Body of pancreas (tissue), 4 donors: Measurements from ENCODE around the gene TET2. TPM values are rescaled to one million over a fixed set of nuclear protein-coding genes. Genes with fewer than 3 reads are reported as not detected.

Source experiments
- ATAC-seq: fragments of 150-250 bp; one replicate; pipeline ENCODE4 v1.9.1; 2016
- DNase-seq, 4 donors: peaks; one replicate each; pipeline ENCODE4 v3.0.0-alpha.2; 2019
- H3K27ac ChIP-seq, 4 donors: fragments of 200-600 bp; sonication (generic); 1 replicate in 3 of 4; 2 replicates in 1 of 4; pipeline versions ENCODE4 v1.5.1 to v1.6.1; 2016 to 2019; ENCODE audit warnings: mild to moderate bottlenecking in 1 of 4, mixed read lengths in 1 of 4, moderate library complexity in 1 of 4
- H3K27me3 ChIP-seq, 2 donors: fragments of 200-600 bp; sonication (generic); one replicate each; pipeline ENCODE4 v1.6.0; 2016; ENCODE audit warnings: mild to moderate bottlenecking in 1 of 2
- H3K36me3 ChIP-seq, 2 donors: fragments of 200-600 bp; sonication (generic); replicated peaks in 1 of 2; 2 replicates each; pipeline ENCODE4 v1.5.1; 2016; ENCODE audit warnings: low read depth in 2 of 2; ENCODE audit not compliant: insufficient read depth in 1 of 2
- H3K4me1 ChIP-seq: fragments of 200-600 bp; sonication (generic); one replicate; pipeline ENCODE4 v1.6.0; 2016
- H3K4me3 ChIP-seq, 2 donors: fragments of 200-600 bp; sonication (generic); 1 replicate in 1 of 2; 2 replicates in 1 of 2; pipeline ENCODE4 v1.5.1; 2016 to 2019
- H3K9me3 ChIP-seq, 3 donors: fragments of 200-600 bp; sonication (generic); 1 replicate in 2 of 3; 2 replicates in 1 of 3; pipeline ENCODE4 v1.5.1; 2016
- POLR2A ChIP-seq, 3 donors: fragments of 450-650 bp; IDR thresholded peaks; one replicate each; pipeline ENCODE4 v1.6.1; 2016; ENCODE audit warnings: antibody characterized with exemption in 3 of 3, mild to moderate bottlenecking in 2 of 3
- WGBS, 2 donors: methylation state at CpG; one replicate each; pipeline ENCODE4 v1.1.5; 2017; 5-methylcytosine and 5-hydroxymethylcytosine counted together
- intact Hi-C: fragments of 100-400 bp; cut with DNase I; formaldehyde crosslinking; loops from one replicate; pipeline ENCODE4 v1.15.1; 2023
- total RNA-seq, 2 donors: library from RNA; depleted of rRNA; stranded (reverse); fragments of >200 nt; gene quantifications; one replicate each; pipeline ENCODE4 v1.1.0, GENCODE V29; 2016
- TF ChIP-seq, protein P1 (sequence below), 7 experiments: fragments of 450-650 bp in 4 of 7; fragments of 200-600 bp in 3 of 7; sonication (generic) in 3 of 7; IDR thresholded peaks; one replicate each; pipeline ENCODE4 v1.5.1; 2016 to 2019; ENCODE audit warnings: antibody characterized with exemption in 7 of 7

The TET2 gene
- total RNA-seq, 2 donors from 2014 or later, result 11.2 to 17.5 TPM

DNA sequence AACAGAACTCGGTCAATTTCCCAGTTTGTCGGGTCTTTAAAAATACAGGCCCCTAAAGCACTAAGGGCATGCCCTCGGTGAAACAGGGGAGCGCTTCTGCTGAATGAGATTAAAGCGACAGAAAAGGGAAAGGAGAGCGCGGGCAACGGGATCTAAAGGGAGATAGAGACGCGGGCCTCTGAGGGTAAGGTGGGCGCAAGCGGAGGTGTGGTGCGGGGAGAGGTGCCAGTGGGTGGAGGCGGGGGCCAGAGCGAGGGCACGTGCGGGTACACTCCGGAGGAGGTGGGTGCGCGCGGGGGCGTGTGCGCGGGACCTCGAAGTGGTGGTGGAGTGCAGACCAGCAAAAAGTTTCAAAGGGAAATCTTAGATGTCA is 787 bp upstream of the TET2 start:
- Histone ChIP-seq H3K4me3 (peak overlapping the region; percentile 47 to 77), H3K27ac (peak overlapping the region; percentile 13 to 90 (median 79)), H3K4me1 (peaks cover 28% of the 10 kb centered on the region), H3K36me3 (no peaks in the 10 kb centered on the region), H3K9me3 (no peaks in the 10 kb centered on the region), H3K27me3 (no peaks in the 10 kb centered on the region)
- WGBS, 2 donors, result 3% methylated on average over 25 of the region's 25 CpGs
- TF ChIP-seq, protein P1, sequence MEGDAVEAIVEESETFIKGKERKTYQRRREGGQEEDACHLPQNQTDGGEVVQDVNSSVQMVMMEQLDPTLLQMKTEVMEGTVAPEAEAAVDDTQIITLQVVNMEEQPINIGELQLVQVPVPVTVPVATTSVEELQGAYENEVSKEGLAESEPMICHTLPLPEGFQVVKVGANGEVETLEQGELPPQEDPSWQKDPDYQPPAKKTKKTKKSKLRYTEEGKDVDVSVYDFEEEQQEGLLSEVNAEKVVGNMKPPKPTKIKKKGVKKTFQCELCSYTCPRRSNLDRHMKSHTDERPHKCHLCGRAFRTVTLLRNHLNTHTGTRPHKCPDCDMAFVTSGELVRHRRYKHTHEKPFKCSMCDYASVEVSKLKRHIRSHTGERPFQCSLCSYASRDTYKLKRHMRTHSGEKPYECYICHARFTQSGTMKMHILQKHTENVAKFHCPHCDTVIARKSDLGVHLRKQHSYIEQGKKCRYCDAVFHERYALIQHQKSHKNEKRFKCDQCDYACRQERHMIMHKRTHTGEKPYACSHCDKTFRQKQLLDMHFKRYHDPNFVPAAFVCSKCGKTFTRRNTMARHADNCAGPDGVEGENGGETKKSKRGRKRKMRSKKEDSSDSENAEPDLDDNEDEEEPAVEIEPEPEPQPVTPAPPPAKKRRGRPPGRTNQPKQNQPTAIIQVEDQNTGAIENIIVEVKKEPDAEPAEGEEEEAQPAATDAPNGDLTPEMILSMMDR (IDR thresholded peaks at IDR 0.05), result no peak
- no peak for TF ChIP-seq POLR2A (IDR thresholded peaks at IDR 0.05)
- intact Hi-C loops, result no loop called here
- ATAC-seq (peak; percentile 8), DNase-seq (peak in 2 of 4 donors; percentile 15 to 40)

- Histone ChIP-seq H3K4me1 (peaks cover 30% of the 10 kb centered on the region), H3K36me3 (no peaks in the 10 kb centered on the region), H3K27ac (peak overlapping the region; percentile 13 to 90 (median 79)), H3K4me3 (peak overlapping the region; percentile 47 to 77), H3K27me3 (no peaks in the 10 kb centered on the region), H3K9me3 (no peaks in the 10 kb centered on the region)
- intact Hi-C loops, result no loop called here
- no peak for DNase-seq
- peak; percentile 17 for ATAC-seq
- 0% methylated on average over 12 of the region's 12 CpGs for WGBS, 2 donors
- TF ChIP-seq, protein P1 (IDR thresholded peaks at IDR 0.05), result no peak
- no peak for TF ChIP-seq POLR2A (IDR thresholded peaks at IDR 0.05)
Observed at GRCh38 chr4:105147016-105147552, 408 bp downstream of the TET2 start.

- peaks cover 30% of the 10 kb centered on the region for H3K4me1 ChIP-seq
- peak overlapping the region; percentile 41 to 90 (median 79) for H3K27ac ChIP-seq
- intact Hi-C loops, result no loop called here
- 0 to 1% methylated on average over 16 of the region's 16 CpGs for WGBS, 2 donors
- DNase-seq, result peak; percentile 13 to 45 (median 24)
- ATAC-seq, result peak; percentile 23
- TF ChIP-seq POLR2A (IDR thresholded peaks at IDR 0.05), result no peak
- TF ChIP-seq, protein P1 (IDR thresholded peaks at IDR 0.05), result no peak
- no peaks in the 10 kb centered on the region for H3K36me3 ChIP-seq
- H3K9me3 ChIP-seq, result no peaks in the 10 kb centered on the region
- H3K27me3 ChIP-seq, result no peaks in the 10 kb centered on the region
- H3K4me3 ChIP-seq, result peak overlapping the region; percentile 47 to 77
Observed at GRCh38 chr4:105147553-105148161, 981 bp downstream of the TET2 start.

GRCh38 chr4:105148356-105148755 is 1.7 kb downstream of the TET2 start:
- Histone ChIP-seq H3K4me3 (peak overlapping the region in 1 of 2 donors; percentile 77), H3K4me1 (peaks cover 30% of the 10 kb centered on the region), H3K27me3 (no peaks in the 10 kb centered on the region), H3K9me3 (no peaks in the 10 kb centered on the region), H3K36me3 (no peaks in the 10 kb centered on the region), H3K27ac (peak overlapping the region in 1 of 4 donors; percentile 90)
- no peak for TF ChIP-seq POLR2A (IDR thresholded peaks at IDR 0.05)
- TF ChIP-seq, protein P1 (IDR thresholded peaks at IDR 0.05), result no peak
- WGBS, 2 donors, result 24 to 26% methylated on average over 1 of the region's 1 CpG
- DNase-seq (no peak), ATAC-seq (no peak)
- intact Hi-C loops, result no loop called here

GRCh38 chr4:105148776-105149175 is 2.1 kb downstream of the TET2 start:
- Histone ChIP-seq H3K4me1 (peaks cover 30% of the 10 kb centered on the region), H3K27ac (no peak overlapping the region), H3K36me3 (no peaks in the 10 kb centered on the region), H3K27me3 (no peaks in the 10 kb centered on the region), H3K9me3 (no peaks in the 10 kb centered on the region), H3K4me3 (no peak overlapping the region)
- ATAC-seq (no peak), DNase-seq (no peak)
- TF ChIP-seq POLR2A (IDR thresholded peaks at IDR 0.05), result no peak
- WGBS, 2 donors, result 38 to 53% methylated on average over 5 of the region's 5 CpGs
- intact Hi-C loops, result no loop called here
